Stimulated activated CD4-positive, alpha-beta T cell treated with anti-CD3 and anti-CD28 coated beads, Interleukin-15, amount 100 ng/mL, for 48 hours (primary cell): ENCODE measurements around the gene ATG9B.
"Not testable (repeated sequence)": the region's sequence is repeated elsewhere in the genome, so short reads cannot be mapped to it uniquely, and the experiment has no call there.

Experiments
- DNase-seq, 2 donors: peaks; one replicate each; pipeline ENCODE4 v3.0.0-alpha.2; 2020; ENCODE audit warnings: low read depth in 2 of 2

ATG9B gene

GRCh38 chr7:151057989-151058780 is 33.9 kb upstream of the ATG9B start:
- peak; percentile 96 for DNase-seq

- DNase-seq = no peak
These were observed 33.3 kb upstream of the ATG9B start, which contains the start of gene CDK5 for GRCh38 chr7:151057506-151057988. Gene CDK5 (minus strand): TSS chr7:151057897. CDS start chr7:151057848, 49 bp downstream.

- DNase-seq = no peak
These were observed 32.6 kb upstream of the ATG9B start for GRCh38 chr7:151056666-151057505.

GRCh38 chr7:151056283-151056665 is 32.0 kb upstream of the ATG9B start:
- DNase-seq = no peak

- DNase-seq = no peak
These were observed 29.5 kb upstream of the ATG9B start for GRCh38 chr7:151053751-151054150.

GRCh38 chr7:151053096-151053495 is 28.8 kb upstream of the ATG9B start:
- no peak for DNase-seq

GRCh38 chr7:151051108-151051507 is 26.8 kb upstream of the ATG9B start:
- DNase-seq = peak in 1 of 2 donors; percentile 33

- DNase-seq = no peak
These were observed 24.7 kb upstream of the ATG9B start for GRCh38 chr7:151048911-151049463.

GRCh38 chr7:151047976-151048815 is 23.9 kb upstream of the ATG9B start, which contains the start of gene ASIC3:
Gene ASIC3 (plus strand): TSS chr7:151048531. CDS start chr7:151048886, 355 bp downstream.
- no peak for DNase-seq

- DNase-seq = no peak
These were observed 22.6 kb upstream of the ATG9B start for GRCh38 chr7:151046603-151047573.

- no peak for DNase-seq
These were observed 21.7 kb upstream of the ATG9B start for GRCh38 chr7:151045967-151046366.

- no peak for DNase-seq
These were observed 21.0 kb upstream of the ATG9B start for GRCh38 chr7:151045262-151045661.

GRCh38 chr7:151043959-151044358 is 19.7 kb upstream of the ATG9B start:
- no peak for DNase-seq

- not testable (repeated sequence) for DNase-seq
These were observed 19.2 kb upstream of the ATG9B start for GRCh38 chr7:151043449-151043848.

GRCh38 chr7:151040616-151041375 is 16.5 kb upstream of the ATG9B start:
- DNase-seq = no peak

- no peak for DNase-seq
These were observed 15.7 kb upstream of the ATG9B start for GRCh38 chr7:151039850-151040548.

- DNase-seq = peak; percentile 76 to 78
These were observed 14.9 kb upstream of the ATG9B start for GRCh38 chr7:151038951-151039849.

GRCh38 chr7:151035902-151036301 is 11.6 kb upstream of the ATG9B start:
- DNase-seq = no peak
